ENCODE results near the gene CCM2.

CCM2 gene

GRCh38 chr7:44969049-44969700, 30.8 kb upstream of the CCM2 start:
- DNase-seq (ENCODE audit: low read depth in 2 of 2) = no peak

DNA sequence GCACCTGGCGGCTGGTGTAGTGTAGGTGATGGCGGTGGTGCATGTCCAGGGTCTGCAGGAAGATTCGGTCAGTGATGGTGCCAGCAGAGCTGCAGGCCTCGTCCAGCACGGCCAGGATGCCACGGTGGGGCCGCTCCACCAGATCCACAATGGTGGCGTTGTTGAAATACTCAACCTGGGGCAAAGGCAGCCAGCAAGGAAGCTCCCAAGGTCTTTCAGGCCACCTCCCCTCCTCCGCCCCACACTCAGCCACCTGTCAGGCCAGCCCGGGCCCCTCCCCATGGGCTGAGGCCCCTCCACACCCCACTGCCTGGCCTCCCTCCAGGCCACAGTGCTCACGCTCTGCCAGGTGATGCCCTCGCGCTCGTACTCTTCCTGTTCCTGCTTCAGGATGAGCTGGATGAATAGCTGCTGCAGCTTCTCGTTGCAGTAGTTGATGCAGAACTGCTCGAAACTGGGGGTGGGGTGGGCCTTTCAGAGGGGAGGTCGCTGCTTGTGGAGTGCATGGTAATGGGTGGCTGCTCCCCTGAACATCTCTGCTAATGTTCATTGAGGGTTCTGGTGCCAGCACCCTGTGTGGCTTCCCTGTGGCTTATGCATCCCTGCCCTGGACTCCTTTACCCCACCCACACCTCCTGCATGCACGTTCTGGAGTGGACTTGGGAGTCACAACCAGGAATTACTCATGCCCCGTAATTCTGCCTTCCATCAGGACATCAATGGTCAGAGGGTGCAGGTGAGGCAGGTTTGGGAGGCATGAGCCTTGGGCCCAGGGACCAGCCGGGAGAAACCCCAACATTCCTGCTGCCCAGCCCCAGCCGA, 30.1 kb upstream of the CCM2 start:
- no peak for DNase-seq (ENCODE audit: low read depth in 2 of 2)

DNA sequence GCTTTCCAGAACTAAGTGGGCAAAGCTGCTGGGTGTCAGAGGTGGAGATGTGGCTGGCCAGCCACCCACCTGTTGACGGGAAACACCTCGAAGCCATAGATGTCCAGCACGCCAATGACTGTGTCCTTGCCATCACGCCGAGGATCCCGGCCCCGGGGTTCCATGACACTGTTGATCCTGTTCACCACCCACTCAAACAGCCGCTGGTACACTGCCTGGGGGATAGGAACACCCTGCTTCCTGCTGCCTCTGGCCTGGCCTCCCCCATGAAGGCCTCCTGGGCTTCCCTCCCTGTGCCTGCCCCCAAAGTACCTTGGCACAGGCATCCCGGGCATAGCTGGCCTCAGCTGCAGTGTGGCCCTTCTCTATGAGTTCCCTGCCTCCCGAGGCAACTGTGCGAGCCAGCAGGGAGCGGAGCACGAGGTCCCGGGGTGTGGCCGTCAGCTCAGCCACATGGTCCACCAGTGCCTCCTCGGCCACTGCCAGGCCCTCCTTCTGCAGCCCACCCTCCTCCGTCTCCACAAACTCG, 29.4 kb upstream of the CCM2 start:
- no peak for DNase-seq (ENCODE audit: low read depth in 2 of 2)

GRCh38 chr7:44971188-44971901, 28.7 kb upstream of the CCM2 start:
- no peak for DNase-seq (ENCODE audit: low read depth in 2 of 2)

- no peak for DNase-seq (ENCODE audit: low read depth in 2 of 2)
Measured at GRCh38 chr7:44971902-44972441, 28.0 kb upstream of the CCM2 start.

DNA sequence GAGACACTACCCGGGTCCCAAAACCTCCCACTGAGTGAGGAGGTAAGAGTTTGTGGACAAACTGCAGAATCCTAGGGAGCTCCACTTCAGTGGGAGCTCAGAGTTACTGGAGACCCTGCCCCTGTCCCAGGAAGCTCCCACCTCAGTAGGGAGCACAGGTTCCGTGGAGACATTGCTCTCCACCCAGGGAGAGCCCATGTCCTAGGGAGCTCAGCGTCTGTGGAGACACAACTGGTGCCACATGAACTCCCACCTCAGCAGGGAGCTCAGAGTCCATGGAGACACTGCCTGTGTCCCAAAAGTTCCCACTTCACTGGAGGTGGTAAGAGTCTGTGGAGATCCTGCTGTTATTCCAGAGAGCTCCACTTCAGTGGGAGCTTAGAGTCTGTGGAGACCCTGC, 27.4 kb upstream of the CCM2 start:
- no peak for DNase-seq (ENCODE audit: low read depth in 2 of 2)

GRCh38 chr7:44973610-44974401, 26.2 kb upstream of the CCM2 start:
- no peak for DNase-seq (ENCODE audit: low read depth in 2 of 2)

DNA sequence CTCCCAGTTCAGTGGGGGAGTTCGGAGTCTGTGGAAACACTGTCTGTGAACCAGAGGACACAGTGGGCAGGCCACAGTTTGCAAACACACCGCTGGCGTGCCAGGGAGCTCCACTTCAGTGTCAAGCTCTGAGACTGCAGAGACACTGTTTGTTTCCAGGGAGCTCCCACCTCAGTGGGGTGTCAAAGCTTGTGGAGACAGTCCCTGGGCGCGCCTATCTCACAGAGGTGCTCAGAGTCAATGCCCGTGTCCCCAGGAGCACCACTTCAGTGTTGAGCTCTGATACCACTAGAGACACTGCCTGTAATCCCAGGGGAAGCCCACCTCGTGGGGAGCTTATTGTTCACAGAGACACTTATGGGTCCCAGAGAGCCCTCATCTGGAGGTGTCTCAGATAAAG, 25.5 kb upstream of the CCM2 start:
- DNase-seq (ENCODE audit: low read depth in 2 of 2) = no peak

- DNase-seq (ENCODE audit: low read depth in 2 of 2) = no peak
Measured at GRCh38 chr7:44975331-44976039, 24.5 kb upstream of the CCM2 start.

DNA sequence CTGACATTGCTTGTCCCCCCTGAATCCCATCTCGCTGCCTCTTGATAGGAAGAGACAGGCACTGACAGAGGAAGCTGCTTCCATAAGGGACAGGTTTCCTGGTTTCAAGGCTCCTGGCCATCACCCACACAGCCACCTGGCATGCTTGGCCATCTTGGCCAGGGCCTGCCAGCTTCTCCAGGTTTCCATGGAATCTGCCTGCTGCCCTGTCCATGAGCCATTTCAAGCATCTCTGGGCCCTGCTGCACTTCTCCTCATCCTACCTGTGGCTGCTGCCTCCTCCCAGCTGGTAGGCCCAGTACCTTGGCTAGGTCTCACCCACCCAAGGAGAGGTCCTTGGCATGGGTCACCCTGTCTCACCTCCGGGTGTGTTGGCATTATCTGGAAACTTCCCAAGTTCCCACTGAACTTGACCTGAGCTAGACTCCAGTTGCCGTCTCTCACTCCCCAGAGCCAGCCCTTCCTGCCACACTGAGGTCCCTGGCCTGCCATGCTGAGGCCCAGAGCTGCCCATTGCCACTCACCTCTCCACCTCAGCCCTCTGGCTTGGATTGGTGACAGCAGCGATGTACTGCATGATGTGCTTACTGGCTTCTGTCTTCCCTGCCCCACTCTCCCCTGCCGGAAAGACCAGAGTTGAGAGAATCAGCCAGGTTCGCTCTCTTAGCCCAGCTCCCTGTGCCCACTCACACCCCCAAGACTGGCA, 23.8 kb upstream of the CCM2 start:
- DNase-seq (ENCODE audit: low read depth in 2 of 2) = no peak

DNA sequence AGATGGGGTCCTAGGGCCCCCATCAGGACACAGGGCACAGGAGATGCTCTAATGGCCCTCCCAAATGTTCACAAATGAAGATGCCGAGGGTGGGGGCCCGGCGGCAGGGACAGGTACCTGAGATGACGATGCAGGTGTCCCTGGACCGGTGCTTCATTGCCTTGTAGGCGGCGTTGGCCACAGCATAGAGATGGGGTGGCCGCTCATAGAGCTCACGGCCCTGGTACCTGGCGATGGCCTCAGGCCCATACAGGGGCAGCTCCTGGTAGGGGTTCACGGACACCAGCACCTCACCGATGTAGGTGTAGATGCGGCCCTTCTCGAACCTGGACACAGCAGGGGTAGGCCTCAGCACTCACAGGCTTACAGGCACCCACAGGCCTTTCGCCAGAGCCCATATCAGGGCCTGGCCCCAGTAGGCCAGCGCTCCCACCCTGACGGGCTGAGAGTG, 23.2 kb upstream of the CCM2 start:
- no peak for DNase-seq (ENCODE audit: low read depth in 2 of 2)

DNA sequence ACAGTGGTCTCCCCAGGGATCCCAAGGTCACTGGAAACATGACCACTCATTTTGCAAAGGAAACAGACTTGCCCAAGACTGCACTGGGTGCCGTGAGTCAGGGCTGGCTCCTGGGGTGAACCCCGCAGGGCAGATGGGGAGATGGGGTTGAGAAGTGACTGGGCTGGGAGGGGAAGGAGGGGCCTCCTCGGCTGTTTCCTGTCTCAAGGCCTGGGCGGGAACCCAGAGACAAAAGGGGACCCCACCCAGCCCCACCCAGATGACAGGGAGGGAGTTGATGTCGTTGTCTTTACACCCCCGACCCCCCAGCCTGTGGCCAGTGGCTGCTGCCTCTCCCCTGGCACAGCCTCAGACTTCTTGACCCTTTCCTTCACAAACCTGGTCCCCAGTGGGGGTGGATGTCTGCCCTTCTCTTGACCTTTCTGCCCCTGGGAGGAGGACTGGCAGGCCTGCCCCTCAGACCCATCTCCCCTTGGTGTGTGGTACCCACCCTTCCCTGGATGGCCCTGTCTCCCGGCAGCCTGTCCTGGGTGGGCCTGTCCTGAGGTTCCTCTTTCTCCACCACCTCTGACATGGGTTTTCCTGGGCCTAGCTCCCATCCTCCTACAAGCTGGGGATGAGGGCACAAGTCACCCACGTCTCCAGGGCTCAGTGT, 22.6 kb upstream of the CCM2 start:
- DNase-seq (ENCODE audit: low read depth in 2 of 2) = peak in 1 of 2 experiments; percentile 80

DNA sequence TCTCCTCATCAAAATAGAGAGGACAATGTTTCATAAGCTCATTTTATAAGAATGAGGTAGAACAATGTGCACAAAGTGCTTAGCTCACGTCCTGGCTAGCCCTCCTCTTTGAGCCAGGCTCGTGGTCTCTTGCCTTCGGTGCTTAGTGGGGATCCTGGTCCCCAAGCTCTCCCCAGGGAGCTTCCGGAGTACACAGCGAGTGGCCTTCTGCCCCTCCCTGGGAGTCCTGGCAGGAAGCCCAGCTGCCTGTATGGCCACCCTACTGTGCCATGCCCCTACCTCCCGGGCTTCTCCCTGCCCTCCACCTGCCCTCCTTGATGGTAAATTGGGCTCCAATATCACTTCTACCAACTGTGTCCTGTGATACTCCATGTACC, 22.1 kb upstream of the CCM2 start:
- DNase-seq (ENCODE audit: low read depth in 2 of 2) = no peak

- peak; percentile 62 to 85 for DNase-seq (ENCODE audit: low read depth in 2 of 2)
Measured at GRCh38 chr7:44978511-44979366, 21.3 kb upstream of the CCM2 start, which contains the start of gene MYO1G. Gene MYO1G, minus strand, starts transcription at chr7:44979015. Its CDS starts 54 bp downstream, at chr7:44978961.

DNA sequence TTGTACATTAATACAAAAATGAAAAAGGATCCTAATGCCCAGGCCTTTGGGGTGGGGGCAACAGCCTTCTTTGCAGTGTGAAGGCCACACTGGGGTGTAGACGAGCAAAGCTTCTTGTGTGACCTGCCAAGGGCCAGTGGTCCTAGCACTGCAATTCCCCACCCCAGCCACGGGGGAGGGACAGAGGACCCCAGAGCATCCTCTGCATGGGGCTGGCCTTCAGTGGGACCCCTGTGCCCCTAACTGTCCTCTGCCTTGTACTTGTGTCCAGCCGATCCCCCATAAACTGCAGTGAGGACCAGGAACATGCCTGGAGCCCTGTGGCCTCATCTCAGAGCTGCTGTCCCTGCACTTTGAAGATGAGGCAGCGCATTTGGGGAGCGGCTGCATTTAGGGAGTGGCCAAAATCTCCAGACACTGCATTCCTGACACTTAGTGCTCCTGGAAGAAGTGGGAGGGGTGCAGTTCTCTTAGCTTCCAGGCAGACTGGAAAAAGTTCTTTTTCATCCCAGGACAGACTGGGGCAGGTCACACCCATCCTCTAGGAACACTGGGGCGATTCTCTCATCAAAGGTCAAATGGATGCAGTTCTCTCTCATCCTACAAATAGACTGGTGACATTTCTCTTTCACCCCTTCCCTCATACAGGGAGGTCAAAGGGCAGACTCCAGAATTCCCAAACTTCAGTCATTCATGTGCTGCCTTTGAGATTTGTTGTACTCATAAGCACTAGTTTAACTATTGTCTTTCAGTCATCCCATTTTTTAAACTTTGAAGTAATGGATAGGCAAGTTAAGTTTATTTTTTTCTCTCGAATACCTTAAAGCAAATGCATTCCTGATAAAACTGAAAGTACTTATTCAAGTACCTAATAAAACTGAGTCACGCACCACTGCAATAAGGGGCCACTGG, 20.3 kb upstream of the CCM2 start:
- no peak for DNase-seq (ENCODE audit: low read depth in 2 of 2)

DNA sequence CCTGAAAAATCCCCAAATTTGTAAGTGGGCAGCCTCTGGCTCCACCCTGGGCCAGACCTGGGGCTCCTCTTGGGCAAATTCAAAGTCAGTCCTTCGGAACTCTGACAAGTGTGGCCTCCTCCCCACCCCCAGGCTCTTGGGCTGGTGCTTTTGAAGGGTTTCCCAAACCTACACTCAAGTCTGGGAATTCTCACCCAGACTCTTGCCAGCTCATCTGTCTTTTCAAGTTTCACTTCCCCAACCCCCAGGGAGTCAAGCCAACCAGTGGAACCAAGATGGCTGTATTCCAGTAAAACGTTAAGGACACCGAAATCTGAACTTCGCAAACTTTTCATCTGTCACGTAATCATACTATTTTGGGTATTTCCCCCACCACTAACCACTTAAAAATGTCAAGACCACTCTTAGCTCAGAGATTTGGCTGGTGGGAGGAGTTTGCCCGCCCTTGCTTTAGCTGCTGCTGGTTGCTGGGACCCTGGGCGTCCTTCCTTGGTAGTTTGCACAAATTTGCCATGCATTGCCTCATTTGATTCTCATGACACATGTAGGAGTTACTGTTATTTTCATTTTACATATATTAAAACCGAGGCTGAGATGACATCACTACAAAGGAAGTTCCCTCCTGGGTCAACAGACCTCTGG, 19.5 kb upstream of the CCM2 start:
- peak; percentile 41 to 80 for DNase-seq (ENCODE audit: low read depth in 2 of 2)

Data from stimulated activated CD4-positive, alpha-beta T cell treated with anti-CD3 and anti-CD28 coated beads, Interleukin-12 subunit alpha, Interleukin-12 subunit beta, amount 100 ng/mL, for 24 hours (primary cell).